CD4-positive, alpha-beta T cell treated with Interleukin-4 for 1 hour (primary cell): ENCODE data around the gene ROBO1.

Source experiments
- DNase-seq, 2 donors: peaks; one replicate each; pipeline ENCODE4 v3.0.0-alpha.2; 2020 to 2022

ROBO1 gene

GRCh38 chr3:78823859-78824258 lies 943.9 kb downstream of the ROBO1 start:
- no peak for DNase-seq

- no peak for DNase-seq
These were observed 944.4 kb downstream of the ROBO1 start for GRCh38 chr3:78823434-78823833.

GRCh38 chr3:78822726-78823125 lies 945.1 kb downstream of the ROBO1 start:
- DNase-seq, result no peak

- no peak for DNase-seq
These were observed 947.3 kb downstream of the ROBO1 start for GRCh38 chr3:78820542-78820941.

- DNase-seq, result peak in 1 of 2 donors; percentile 11
These were observed 949.4 kb downstream of the ROBO1 start for GRCh38 chr3:78818161-78818985.

GRCh38 chr3:78814893-78815562 lies 952.8 kb downstream of the ROBO1 start:
- DNase-seq, result no peak

- no peak for DNase-seq
These were observed 955.6 kb downstream of the ROBO1 start for GRCh38 chr3:78812166-78812565.

- DNase-seq, result no peak
These were observed 957.8 kb downstream of the ROBO1 start for GRCh38 chr3:78809966-78810365.

GRCh38 chr3:78804251-78805037 lies 963.4 kb downstream of the ROBO1 start:
- DNase-seq, result no peak

GRCh38 chr3:78802562-78802930 lies 965.3 kb downstream of the ROBO1 start:
- no peak for DNase-seq

- no peak for DNase-seq
These were observed 965.8 kb downstream of the ROBO1 start for GRCh38 chr3:78801926-78802561.

GRCh38 chr3:78799681-78800080 lies 968.1 kb downstream of the ROBO1 start:
- no peak for DNase-seq

GRCh38 chr3:78798266-78798832 lies 969.4 kb downstream of the ROBO1 start:
- DNase-seq, result no peak

- DNase-seq, result no peak
These were observed 973.4 kb downstream of the ROBO1 start for GRCh38 chr3:78794431-78794830.

GRCh38 chr3:78792733-78793132 lies 975.1 kb downstream of the ROBO1 start:
- no peak for DNase-seq

GRCh38 chr3:78792212-78792611 lies 975.6 kb downstream of the ROBO1 start:
- DNase-seq, result no peak

- DNase-seq, result no peak
These were observed 976.0 kb downstream of the ROBO1 start for GRCh38 chr3:78791753-78792152.

- DNase-seq, result no peak
These were observed 979.0 kb downstream of the ROBO1 start for GRCh38 chr3:78788839-78789238.

- DNase-seq, result no peak
These were observed 982.8 kb downstream of the ROBO1 start for GRCh38 chr3:78785004-78785403.

- DNase-seq, result no peak
These were observed 986.4 kb downstream of the ROBO1 start for GRCh38 chr3:78781351-78781750.

GRCh38 chr3:78765671-78766485 lies 1001.9 kb downstream of the ROBO1 start:
- DNase-seq, result no peak

- DNase-seq, result no peak
These were observed 1003.2 kb downstream of the ROBO1 start for GRCh38 chr3:78764634-78765033.
